NK-92 (cell line): ENCODE data around the gene PLAC1.

Source experiments
- DNase-seq: peaks from one replicate; lab custom pipeline; 2025; ENCODE audit not compliant: unreplicated experiment; lab: John Stamatoyannopoulos, UW

PLAC1 gene

GRCh38 chrX:134631426-134632346 is 26.6 kb downstream of the PLAC1 start:
- no peak for DNase-seq

GRCh38 chrX:134628663-134629062 is 29.6 kb downstream of the PLAC1 start:
- no peak for DNase-seq

- DNase-seq, result no peak
Measured at GRCh38 chrX:134626434-134626833, 31.8 kb downstream of the PLAC1 start.

- no peak for DNase-seq
Measured at GRCh38 chrX:134625315-134625718, 33.0 kb downstream of the PLAC1 start.

GRCh38 chrX:134624046-134624430 is 34.2 kb downstream of the PLAC1 start:
- no peak for DNase-seq

- no peak for DNase-seq
Measured at GRCh38 chrX:134623293-134624045, 34.8 kb downstream of the PLAC1 start.

- no peak for DNase-seq
Measured at GRCh38 chrX:134622813-134623185, 35.5 kb downstream of the PLAC1 start.

GRCh38 chrX:134622056-134622812 is 36.0 kb downstream of the PLAC1 start:
- no peak for DNase-seq

GRCh38 chrX:134619838-134620237 is 38.4 kb downstream of the PLAC1 start:
- DNase-seq, result no peak

GRCh38 chrX:134613396-134613795 is 44.9 kb downstream of the PLAC1 start:
- DNase-seq, result no peak

GRCh38 chrX:134608153-134608552 is 50.1 kb downstream of the PLAC1 start:
- no peak for DNase-seq

GRCh38 chrX:134607523-134607922 is 50.7 kb downstream of the PLAC1 start:
- no peak for DNase-seq

- DNase-seq, result no peak
Measured at GRCh38 chrX:134604701-134605311, 53.5 kb downstream of the PLAC1 start.

- DNase-seq, result no peak
Measured at GRCh38 chrX:134603806-134604700, 54.2 kb downstream of the PLAC1 start.

GRCh38 chrX:134602410-134602809 is 55.9 kb downstream of the PLAC1 start:
- no peak for DNase-seq

GRCh38 chrX:134601240-134601765 is 57.0 kb downstream of the PLAC1 start:
- no peak for DNase-seq

GRCh38 chrX:134600714-134601113 is 57.6 kb downstream of the PLAC1 start:
- no peak for DNase-seq

- no peak for DNase-seq
Measured at GRCh38 chrX:134599184-134599914, 58.9 kb downstream of the PLAC1 start.

GRCh38 chrX:134592303-134592702 is 66.0 kb downstream of the PLAC1 start:
- no peak for DNase-seq
